Suprapubic skin (tissue), 4 donors: ENCODE data around the gene VAMP5.

ENCODE experiments used
- EP300 ChIP-seq: sonication (generic); formaldehyde crosslinking; IDR thresholded peaks from one replicate; pipeline ENCODE4 v1.6.1; 2017; ENCODE audit warnings: antibody characterized with exemption
- POLR2A ChIP-seq, 2 donors: fragments of 450-650 bp; IDR thresholded peaks; one replicate each; pipeline ENCODE4 v1.6.1; 2017; ENCODE audit warnings: antibody characterized with exemption in 2 of 2, mild to moderate bottlenecking in 2 of 2, moderate library complexity in 2 of 2
- POLR2AphosphoS5 ChIP-seq, 3 donors: sonication (generic); formaldehyde crosslinking; IDR thresholded peaks; one replicate each; pipeline ENCODE4 v1.6.1; 2017; ENCODE audit warnings: antibody characterized with exemption in 3 of 3
- TF ChIP-seq, protein P1 (sequence below), 2 donors: fragments of 200-600 bp in 1 of 2; fragments of 450-650 bp in 1 of 2; sonication (generic) in 1 of 2; IDR thresholded peaks; one replicate each; pipeline ENCODE4 v1.5.1; 2016 to 2019; ENCODE audit warnings: antibody characterized with exemption in 2 of 2, mild to moderate bottlenecking in 1 of 2, moderate library complexity in 1 of 2

DNA sequence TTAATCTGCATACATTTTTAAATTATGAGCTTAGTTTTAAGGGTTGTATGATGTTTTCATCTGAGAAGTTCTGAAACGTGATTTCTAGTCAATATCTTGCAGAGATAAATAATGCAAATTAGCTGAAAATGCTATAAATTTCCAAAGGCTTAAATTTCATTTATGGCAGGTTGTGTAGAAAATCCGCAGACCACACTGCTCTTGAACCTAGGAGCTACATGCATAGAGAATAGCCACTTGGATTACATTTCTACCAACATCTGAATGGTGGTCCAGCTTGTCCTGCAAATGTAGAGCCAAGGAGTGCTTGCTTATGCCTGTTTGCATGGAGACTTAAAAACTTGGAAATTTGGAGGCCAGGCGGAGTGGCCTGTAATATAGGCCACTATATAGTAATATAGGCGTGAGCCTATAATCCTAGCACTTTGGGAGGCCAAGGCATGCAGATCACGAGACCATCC, 38.4 kb upstream of the VAMP5 start:
- no peak for TF ChIP-seq POLR2AphosphoS5 (IDR thresholded peaks at IDR 0.05)
- no peak for TF ChIP-seq POLR2A (IDR thresholded peaks at IDR 0.05)
- TF ChIP-seq, protein P1, sequence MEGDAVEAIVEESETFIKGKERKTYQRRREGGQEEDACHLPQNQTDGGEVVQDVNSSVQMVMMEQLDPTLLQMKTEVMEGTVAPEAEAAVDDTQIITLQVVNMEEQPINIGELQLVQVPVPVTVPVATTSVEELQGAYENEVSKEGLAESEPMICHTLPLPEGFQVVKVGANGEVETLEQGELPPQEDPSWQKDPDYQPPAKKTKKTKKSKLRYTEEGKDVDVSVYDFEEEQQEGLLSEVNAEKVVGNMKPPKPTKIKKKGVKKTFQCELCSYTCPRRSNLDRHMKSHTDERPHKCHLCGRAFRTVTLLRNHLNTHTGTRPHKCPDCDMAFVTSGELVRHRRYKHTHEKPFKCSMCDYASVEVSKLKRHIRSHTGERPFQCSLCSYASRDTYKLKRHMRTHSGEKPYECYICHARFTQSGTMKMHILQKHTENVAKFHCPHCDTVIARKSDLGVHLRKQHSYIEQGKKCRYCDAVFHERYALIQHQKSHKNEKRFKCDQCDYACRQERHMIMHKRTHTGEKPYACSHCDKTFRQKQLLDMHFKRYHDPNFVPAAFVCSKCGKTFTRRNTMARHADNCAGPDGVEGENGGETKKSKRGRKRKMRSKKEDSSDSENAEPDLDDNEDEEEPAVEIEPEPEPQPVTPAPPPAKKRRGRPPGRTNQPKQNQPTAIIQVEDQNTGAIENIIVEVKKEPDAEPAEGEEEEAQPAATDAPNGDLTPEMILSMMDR (IDR thresholded peaks at IDR 0.05), result no peak
- TF ChIP-seq EP300, result no peak
